WTC11 (cell line): ENCODE results near the gene DNAJB2. TPM values are rescaled to one million over a fixed set of nuclear protein-coding genes. Genes with fewer than 3 reads are reported as not detected.

Experiments
- ATAC-seq: fragments of 200-7000 bp; cut with Tn5 transposase; 2 replicates; pipeline ENCODE4 v1.10.0; 2021; ENCODE audit warnings: mild to moderate bottlenecking, moderate library complexity
- CTCF ChIA-PET: fragments of 300-600 bp; sonication (Branson Sonifier 250); formaldehyde crosslinking; loops from one replicate; lab custom pipeline; 2021; ENCODE audit warnings: antibody characterized with exemption; lab: Charles Lee
- POLR2A ChIA-PET: fragments of 350-600 bp; sonication (Branson Sonifier 250); formaldehyde crosslinking; loops from one replicate; lab custom pipeline; 2021; ENCODE audit warnings: antibody characterized with exemption; lab: Charles Lee
- DNase-seq: peaks from one replicate; pipeline ENCODE4 v3.0.0; 2021; ENCODE audit warnings: low spot score
- H3K27ac Mint-ChIP-seq: 2 replicates; pipeline ENCODE4 v1.8.0; 2021; ENCODE audit warnings: mixed read lengths
- H3K27me3 Mint-ChIP-seq: 2 replicates; pipeline ENCODE4 v1.8.0; 2021; ENCODE audit warnings: low read depth, mild to moderate bottlenecking, moderate library complexity, mixed read lengths
- H3K36me3 Mint-ChIP-seq: 2 replicates; pipeline ENCODE4 v1.8.0; 2021; ENCODE audit warnings: mixed read lengths
- H3K4me1 Mint-ChIP-seq: 2 replicates; pipeline ENCODE4 v1.8.0; 2022; ENCODE audit warnings: mixed read lengths
- H3K4me3 Mint-ChIP-seq: 2 replicates; pipeline ENCODE4 v1.8.0; 2021; ENCODE audit warnings: mild to moderate bottlenecking, moderate library complexity, mixed read lengths
- H3K9me3 Mint-ChIP-seq: 2 replicates; pipeline ENCODE4 v1.8.0; 2021; ENCODE audit warnings: mixed read lengths
- ATF2 ChIP-seq: sonication (generic); formaldehyde crosslinking; IDR thresholded peaks from 2 replicates; pipeline ENCODE4 v1.8.1; 2022; ENCODE audit warnings: low read depth, missing genetic modification reagents, borderline replicate concordance
- CREB1 ChIP-seq: sonication (generic); formaldehyde crosslinking; IDR thresholded peaks from 2 replicates; pipeline ENCODE4 v1.8.0; 2023; ENCODE audit warnings: mild to moderate bottlenecking, missing genetic modification reagents
- ESRRA ChIP-seq: sonication (generic); formaldehyde crosslinking; IDR thresholded peaks from 2 replicates; pipeline ENCODE4 v1.8.1; 2022; ENCODE audit warnings: mild to moderate bottlenecking, missing genetic modification reagents, borderline replicate concordance
- FOXJ3 ChIP-seq: sonication (generic); formaldehyde crosslinking; IDR thresholded peaks from 2 replicates; pipeline ENCODE4 v1.9.0; 2021; ENCODE audit warnings: missing genetic modification reagents, mild to moderate bottlenecking, borderline replicate concordance
- FOXP4 ChIP-seq: sonication (generic); formaldehyde crosslinking; IDR thresholded peaks from 2 replicates; pipeline ENCODE4 v1.8.0; 2022; ENCODE audit warnings: mild to moderate bottlenecking, missing genetic modification reagents
- NR1H2 ChIP-seq: sonication (generic); formaldehyde crosslinking; IDR thresholded peaks from 2 replicates; pipeline ENCODE4 v1.9.0; 2021; ENCODE audit warnings: mild to moderate bottlenecking, moderate library complexity, missing genetic modification reagents
- OVOL2 ChIP-seq: fragments of 250-450 bp; sonication (Bioruptor Pico); IDR thresholded peaks from 2 replicates; pipeline ENCODE4 v1.9.0; 2021; ENCODE audit warnings: mild to moderate bottlenecking, borderline replicate concordance
- PREB ChIP-seq: sonication (generic); formaldehyde crosslinking; IDR thresholded peaks from 2 replicates; pipeline ENCODE4 v1.8.1; 2022; ENCODE audit warnings: mild to moderate bottlenecking, missing genetic modification reagents, moderate library complexity, borderline replicate concordance
- PRRX2 ChIP-seq: fragments of 250-450 bp; sonication (Bioruptor Pico); IDR thresholded peaks from 2 replicates; pipeline ENCODE4 v1.8.0; 2021; ENCODE audit warnings: mild to moderate bottlenecking
- TCF7 ChIP-seq: sonication (generic); formaldehyde crosslinking; IDR thresholded peaks from 2 replicates; pipeline ENCODE4 v1.8.0; 2022; ENCODE audit warnings: mild to moderate bottlenecking, low read depth, missing genetic modification reagents, moderate library complexity
- USF2 ChIP-seq: sonication (generic); formaldehyde crosslinking; IDR thresholded peaks from 2 replicates; pipeline ENCODE4 v1.8.1; 2023; ENCODE audit warnings: mild to moderate bottlenecking, missing genetic modification reagents, moderate library complexity
- ZNF263 ChIP-seq: sonication (generic); formaldehyde crosslinking; IDR thresholded peaks from 2 replicates; pipeline ENCODE4 v1.8.1; 2022; ENCODE audit warnings: low read depth, mild to moderate bottlenecking, moderate library complexity, missing genetic modification reagents
- ZNF425 ChIP-seq: fragments of 250-450 bp; sonication (Bioruptor Pico); conservative IDR thresholded peaks from 2 replicates; pipeline ENCODE4 v1.9.0; 2021; ENCODE audit warnings: mild to moderate bottlenecking
- ZNF532 ChIP-seq: fragments of 250-450 bp; sonication (Bioruptor Pico); IDR thresholded peaks from 2 replicates; pipeline ENCODE4 v1.9.0; 2021; ENCODE audit warnings: mild to moderate bottlenecking, borderline replicate concordance
- total RNA-seq: library from RNA; stranded (reverse); gene quantifications from 3 replicates; pipeline ENCODE4 v1.2.3, GENCODE V29; 2021
- TF ChIP-seq, protein P1 (sequence below): sonication (generic); formaldehyde crosslinking; IDR thresholded peaks from 2 replicates; pipeline ENCODE4 v1.8.1; 2023; ENCODE audit warnings: mild to moderate bottlenecking, missing genetic modification reagents

Gene DNAJB2
- total RNA-seq, 1 experiment from 2014 or later = 36.1 TPM

DNA sequence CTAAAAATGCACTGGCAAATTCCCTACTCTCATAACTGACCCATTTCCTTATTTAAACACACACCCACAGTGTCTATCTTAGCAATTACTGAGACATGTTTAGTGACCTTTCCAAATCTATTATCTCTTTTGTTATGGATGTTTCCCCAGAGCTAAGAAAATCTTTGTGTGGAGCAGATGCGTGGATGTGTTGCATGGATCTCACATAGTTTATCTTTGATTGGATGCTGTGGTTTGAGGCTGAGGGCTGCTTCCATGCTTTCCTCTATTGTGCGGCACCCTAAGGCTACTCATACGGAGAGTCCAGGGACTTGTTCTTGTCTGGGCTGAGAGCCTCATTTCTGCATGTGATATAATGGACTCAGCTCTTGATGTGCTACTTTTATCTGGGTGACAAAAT is 44.8 kb upstream of the DNAJB2 start:
- Mint-ChIP-seq H3K27ac (no peak overlapping the region), H3K36me3 (peaks cover 56% of the 10 kb centered on the region), H3K4me3 (no peak overlapping the region), H3K9me3 (no peaks in the 10 kb centered on the region), H3K4me1 (peaks cover 5% of the 10 kb centered on the region), H3K27me3 (no peaks in the 10 kb centered on the region)
- ATAC-seq (no peak), DNase-seq (no peak)
- ChIA-PET CTCF (no interaction called here), POLR2A (no interaction called here)
- TF ChIP-seq PRRX2 (CRISPR knock-in tag) (no peak), ZNF263 (CRISPR knock-in tag) (no peak), PREB (CRISPR knock-in tag) (no peak), OVOL2 (CRISPR knock-in tag) (no peak), NR1H2 (no peak), FOXP4 (CRISPR knock-in tag) (no peak), ESRRA (CRISPR knock-in tag) (no peak), FOXJ3 (CRISPR knock-in tag) (no peak), ATF2 (CRISPR knock-in tag) (no peak), CREB1 (CRISPR knock-in tag) (no peak)

DNA sequence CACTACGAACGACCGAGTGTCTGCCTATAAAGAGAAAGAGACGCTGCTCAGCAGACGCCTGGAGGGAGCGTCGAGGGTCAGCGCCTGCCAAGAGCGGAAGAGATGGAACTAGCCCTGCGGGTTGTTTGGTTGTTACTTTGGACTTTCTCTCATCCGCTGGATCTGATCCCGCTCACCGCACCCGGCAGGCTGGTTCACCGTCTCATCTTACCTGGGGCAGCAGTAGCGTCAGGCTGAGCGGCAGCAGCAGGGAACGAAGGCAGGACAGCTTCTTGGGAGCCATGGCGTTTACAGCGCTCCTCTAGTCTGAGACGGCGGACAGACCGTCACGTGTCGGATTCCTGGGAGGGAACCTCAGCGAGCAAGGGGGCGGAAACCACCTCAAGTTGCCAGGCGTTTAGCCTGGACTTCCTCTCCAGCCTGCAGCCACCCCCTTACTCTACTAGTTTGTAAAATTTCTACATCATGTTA is 35.8 kb upstream of the DNAJB2 start:
- H3K9me3 Mint-ChIP-seq = no peaks in the 10 kb centered on the region
- peak overlapping the region; percentile 37 for H3K4me3 Mint-ChIP-seq
- H3K27me3 Mint-ChIP-seq = no peaks in the 10 kb centered on the region
- CTCF ChIA-PET = no interaction called here
- no peak for TF ChIP-seq ZNF425 (CRISPR knock-in tag)
- TF ChIP-seq USF2 (CRISPR knock-in tag) = peak; percentile 44
- TF ChIP-seq, all 79 proteins: peak for 1
- POLR2A ChIA-PET = no interaction called here
- Mint-ChIP-seq H3K36me3 (no peaks in the 10 kb centered on the region), H3K4me1 (peaks cover 14% of the 10 kb centered on the region), H3K27ac (peak overlapping the region; percentile 48; the same call in 1 of the 2 replicates)
- ATAC-seq (no peak), DNase-seq (no peak)

GRCh38 chr2:219244789-219245147 is 34.4 kb upstream of the DNAJB2 start:
- 0 out of 2 replicates have a peak, but pooled peaks cover 6% of the 10 kb centered on the region for H3K36me3 Mint-ChIP-seq
- no peaks in the 10 kb centered on the region for H3K27me3 Mint-ChIP-seq
- H3K27ac Mint-ChIP-seq = peak overlapping the region; percentile 70; the same call in 1 of the 2 replicates
- ATAC-seq (no peak), DNase-seq (no peak)
- H3K4me3 Mint-ChIP-seq = peak overlapping the region; percentile 93
- peaks cover 22% of the 10 kb centered on the region for H3K4me1 Mint-ChIP-seq
- H3K9me3 Mint-ChIP-seq = no peaks in the 10 kb centered on the region
- ChIA-PET POLR2A (interaction anchor here (0.9 to 1.8 kb wide), 9 partner anchors 9 to 143 kb away, joined by 3 to 14 read pairs (median 6); partner anchors contain the start of genes ABCB6, ANKZF1, ATG9A and DNAJB2), CTCF (interaction anchor here (0.6 to 1.7 kb wide), 16 partner anchors 10 to 285 kb away, joined by 3 to 20 read pairs (median 4); partner anchors contain the start of genes CNPPD1, DNAJB2 and ZFAND2B)
- TF ChIP-seq TCF7 (CRISPR knock-in tag) (no peak), ZNF532 (CRISPR knock-in tag) (no peak)
- TF ChIP-seq, protein P1, sequence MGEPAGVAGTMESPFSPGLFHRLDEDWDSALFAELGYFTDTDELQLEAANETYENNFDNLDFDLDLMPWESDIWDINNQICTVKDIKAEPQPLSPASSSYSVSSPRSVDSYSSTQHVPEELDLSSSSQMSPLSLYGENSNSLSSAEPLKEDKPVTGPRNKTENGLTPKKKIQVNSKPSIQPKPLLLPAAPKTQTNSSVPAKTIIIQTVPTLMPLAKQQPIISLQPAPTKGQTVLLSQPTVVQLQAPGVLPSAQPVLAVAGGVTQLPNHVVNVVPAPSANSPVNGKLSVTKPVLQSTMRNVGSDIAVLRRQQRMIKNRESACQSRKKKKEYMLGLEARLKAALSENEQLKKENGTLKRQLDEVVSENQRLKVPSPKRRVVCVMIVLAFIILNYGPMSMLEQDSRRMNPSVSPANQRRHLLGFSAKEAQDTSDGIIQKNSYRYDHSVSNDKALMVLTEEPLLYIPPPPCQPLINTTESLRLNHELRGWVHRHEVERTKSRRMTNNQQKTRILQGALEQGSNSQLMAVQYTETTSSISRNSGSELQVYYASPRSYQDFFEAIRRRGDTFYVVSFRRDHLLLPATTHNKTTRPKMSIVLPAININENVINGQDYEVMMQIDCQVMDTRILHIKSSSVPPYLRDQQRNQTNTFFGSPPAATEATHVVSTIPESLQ (CRISPR knock-in tag) = no peak
